B cell (primary cell): ENCODE measurements around the gene TCF7.

Experiments used
- CTCF ChIP-seq: fragments of 200-600 bp; IDR thresholded peaks from one replicate; pipeline ENCODE4 v1.8.0; 2022; ENCODE audit warnings: antibody characterized with exemption, mild to moderate bottlenecking
- EZH2 ChIP-seq: IDR thresholded peaks from 2 replicates; pipeline ENCODE4 v1.6.1; 2012; ENCODE audit warnings: borderline replicate concordance, low read depth, mild to moderate bottlenecking, moderate library complexity, low read length; ENCODE audit not compliant: insufficient read depth, poor library complexity, severe bottlenecking

GRCh38 chr5:134103397-134103796 lies 11.1 kb upstream of the TCF7 start:
- no peak for TF ChIP-seq CTCF
- no peak for TF ChIP-seq EZH2
